MM.1S (cell line): ENCODE data around the gene SMIM38.
"Not testable (repeated sequence)": the region's sequence is repeated elsewhere in the genome, so short reads cannot be mapped to it uniquely, and the experiment has no call there.

Experiments
- DNase-seq: peaks from one replicate; pipeline ENCODE4 v3.0.0-alpha.2; 2015
- H2AFZ ChIP-seq: fragments of 300-600 bp; sonication (generic); 2 replicates; pipeline ENCODE4 v1.6.0; 2016; ENCODE audit warnings: antibody characterized with exemption, low read length
- H3F3A ChIP-seq: fragments of 300-600 bp; sonication (generic); 2 replicates; pipeline ENCODE4 v1.6.1; 2016; ENCODE audit warnings: mild to moderate bottlenecking, antibody characterized with exemption, low read length, moderate library complexity, mixed read lengths; ENCODE audit not compliant: insufficient read depth
- H3K27ac ChIP-seq: fragments of 300-600 bp; sonication (generic); 2 replicates; pipeline ENCODE4 v1.5.1; 2016; ENCODE audit warnings: mild to moderate bottlenecking, low read length
- H3K27me3 ChIP-seq: fragments of 300-600 bp; sonication (generic); replicated peaks from 2 replicates; pipeline ENCODE4 v1.6.0; 2016; ENCODE audit warnings: low read length; ENCODE audit not compliant: insufficient read depth
- H3K36me3 ChIP-seq: fragments of 300-600 bp; sonication (generic); replicated peaks from 2 replicates; pipeline ENCODE4 v1.6.1; 2016; ENCODE audit warnings: mild to moderate bottlenecking, low read length, mixed read lengths; ENCODE audit not compliant: insufficient read depth
- H3K4me1 ChIP-seq: fragments of 300-600 bp; sonication (generic); 2 replicates; pipeline ENCODE4 v1.6.1; 2016; ENCODE audit warnings: low read length, mixed read lengths
- H3K4me2 ChIP-seq: fragments of 300-600 bp; sonication (generic); 2 replicates; pipeline ENCODE4 v1.6.0; 2016; ENCODE audit warnings: low read depth, low read length
- H3K4me3 ChIP-seq: fragments of 300-600 bp; sonication (generic); 2 replicates; pipeline ENCODE4 v1.5.1; 2016; ENCODE audit warnings: low read length, mixed read lengths
- H3K79me2 ChIP-seq: fragments of 300-600 bp; sonication (generic); 2 replicates; pipeline ENCODE4 v1.6.1; 2016; ENCODE audit warnings: mixed run types, low read length, mixed read lengths
- H3K9ac ChIP-seq: fragments of 300-600 bp; sonication (generic); 2 replicates; pipeline ENCODE4 v1.6.1; 2016; ENCODE audit warnings: low read length, mixed read lengths
- H3K9me2 ChIP-seq: fragments of 300-600 bp; sonication (generic); replicated peaks from 2 replicates; pipeline ENCODE4 v1.6.1; 2016; ENCODE audit warnings: mild to moderate bottlenecking, low read length, mixed read lengths; ENCODE audit not compliant: insufficient read depth
- H3K9me3 ChIP-seq: fragments of 300-600 bp; sonication (generic); replicated peaks from 2 replicates; pipeline ENCODE4 v1.6.1; 2016; ENCODE audit warnings: mild to moderate bottlenecking, low read length, mixed read lengths; ENCODE audit not compliant: insufficient read depth
- H4K20me1 ChIP-seq: fragments of 300-600 bp; sonication (generic); 2 replicates; pipeline ENCODE4 v1.6.1; 2016; ENCODE audit warnings: mild to moderate bottlenecking, low read length, moderate library complexity, mixed read lengths; ENCODE audit not compliant: insufficient read depth
- EZH2 ChIP-seq: fragments of 300-600 bp; sonication (generic); optimal IDR thresholded peaks from 2 replicates; pipeline ENCODE3; 2017; ENCODE audit warnings: low read depth, mild to moderate bottlenecking, antibody characterized with exemption, low read length, mixed read lengths
- EZH2phosphoT487 ChIP-seq: fragments of 300-600 bp; sonication (generic); IDR thresholded peaks from 2 replicates; pipeline ENCODE4 v1.6.1; 2018; ENCODE audit warnings: antibody characterized with exemption, low read length
- TF ChIP-seq, protein P1 (sequence below): fragments of 300-600 bp; sonication (generic); IDR thresholded peaks from 2 replicates; pipeline ENCODE4 v1.5.1; 2016; ENCODE audit warnings: antibody characterized with exemption, low read length, mixed read lengths

Gene SMIM38

DNA sequence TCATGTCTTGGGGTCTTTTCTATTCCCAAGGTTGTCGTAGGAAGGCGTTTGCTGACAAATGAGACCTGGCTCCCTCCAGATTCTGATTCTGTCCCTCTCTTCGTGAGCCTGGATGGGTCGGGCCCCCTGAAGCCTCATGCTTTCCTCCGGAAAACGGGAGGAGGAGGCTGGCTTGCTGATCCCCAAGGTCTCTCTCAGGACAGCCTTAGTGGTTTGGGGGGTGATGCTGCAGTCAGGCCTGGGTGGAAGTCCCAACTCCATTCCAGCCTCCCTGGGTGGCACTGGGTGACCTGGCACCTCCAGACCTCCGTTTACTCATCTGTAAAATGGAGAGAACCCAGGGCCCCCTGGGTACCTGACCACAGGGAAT lies 23.4 kb upstream of the SMIM38 start:
- Histone ChIP-seq H3K9me2 (no peaks in the 10 kb centered on the region), H3F3A (no peaks in the 10 kb centered on the region), H3K4me2 (no peak overlapping the region), H3K4me1 (no peaks in the 10 kb centered on the region), H2AFZ (no peak overlapping the region), H3K27me3 (peaks cover 25% of the 10 kb centered on the region), H3K79me2 (no peaks in the 10 kb centered on the region), H3K27ac (no peak overlapping the region), H3K4me3 (no peak overlapping the region), H3K9ac (no peak overlapping the region), H3K9me3 (no peaks in the 10 kb centered on the region), H4K20me1 (no peaks in the 10 kb centered on the region), H3K36me3 (no peaks in the 10 kb centered on the region)
- TF ChIP-seq EZH2, result no peak
- no peak for TF ChIP-seq EZH2phosphoT487
- TF ChIP-seq, protein P1, sequence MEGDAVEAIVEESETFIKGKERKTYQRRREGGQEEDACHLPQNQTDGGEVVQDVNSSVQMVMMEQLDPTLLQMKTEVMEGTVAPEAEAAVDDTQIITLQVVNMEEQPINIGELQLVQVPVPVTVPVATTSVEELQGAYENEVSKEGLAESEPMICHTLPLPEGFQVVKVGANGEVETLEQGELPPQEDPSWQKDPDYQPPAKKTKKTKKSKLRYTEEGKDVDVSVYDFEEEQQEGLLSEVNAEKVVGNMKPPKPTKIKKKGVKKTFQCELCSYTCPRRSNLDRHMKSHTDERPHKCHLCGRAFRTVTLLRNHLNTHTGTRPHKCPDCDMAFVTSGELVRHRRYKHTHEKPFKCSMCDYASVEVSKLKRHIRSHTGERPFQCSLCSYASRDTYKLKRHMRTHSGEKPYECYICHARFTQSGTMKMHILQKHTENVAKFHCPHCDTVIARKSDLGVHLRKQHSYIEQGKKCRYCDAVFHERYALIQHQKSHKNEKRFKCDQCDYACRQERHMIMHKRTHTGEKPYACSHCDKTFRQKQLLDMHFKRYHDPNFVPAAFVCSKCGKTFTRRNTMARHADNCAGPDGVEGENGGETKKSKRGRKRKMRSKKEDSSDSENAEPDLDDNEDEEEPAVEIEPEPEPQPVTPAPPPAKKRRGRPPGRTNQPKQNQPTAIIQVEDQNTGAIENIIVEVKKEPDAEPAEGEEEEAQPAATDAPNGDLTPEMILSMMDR, result no peak
- no peak for DNase-seq

GRCh38 chr11:69133251-69133650 lies 22.5 kb upstream of the SMIM38 start:
- DNase-seq, result no peak
- Histone ChIP-seq H2AFZ (no peak overlapping the region), H4K20me1 (no peaks in the 10 kb centered on the region), H3K4me1 (no peaks in the 10 kb centered on the region), H3K9me3 (no peaks in the 10 kb centered on the region), H3K4me3 (no peak overlapping the region), H3K4me2 (no peak overlapping the region), H3K27ac (no peak overlapping the region), H3K36me3 (no peaks in the 10 kb centered on the region), H3K27me3 (peaks cover 25% of the 10 kb centered on the region), H3F3A (no peaks in the 10 kb centered on the region), H3K9ac (no peak overlapping the region), H3K79me2 (no peaks in the 10 kb centered on the region), H3K9me2 (no peaks in the 10 kb centered on the region)
- TF ChIP-seq, protein P1, result no peak
- TF ChIP-seq EZH2 (no peak), EZH2phosphoT487 (no peak)

- not testable (repeated sequence) for H3K4me1 ChIP-seq, DNase-seq, H3K27ac ChIP-seq, H3K36me3 ChIP-seq, H3K4me3 ChIP-seq, H3K9ac ChIP-seq, H4K20me1 ChIP-seq, H3K79me2 ChIP-seq, H2AFZ ChIP-seq, H3K4me2 ChIP-seq, H3K9me3 ChIP-seq, H3F3A ChIP-seq, H3K9me2 ChIP-seq
- peaks cover 20% of the 10 kb centered on the region for H3K27me3 ChIP-seq
These were observed 21.6 kb upstream of the SMIM38 start for GRCh38 chr11:69134182-69134581.

DNA sequence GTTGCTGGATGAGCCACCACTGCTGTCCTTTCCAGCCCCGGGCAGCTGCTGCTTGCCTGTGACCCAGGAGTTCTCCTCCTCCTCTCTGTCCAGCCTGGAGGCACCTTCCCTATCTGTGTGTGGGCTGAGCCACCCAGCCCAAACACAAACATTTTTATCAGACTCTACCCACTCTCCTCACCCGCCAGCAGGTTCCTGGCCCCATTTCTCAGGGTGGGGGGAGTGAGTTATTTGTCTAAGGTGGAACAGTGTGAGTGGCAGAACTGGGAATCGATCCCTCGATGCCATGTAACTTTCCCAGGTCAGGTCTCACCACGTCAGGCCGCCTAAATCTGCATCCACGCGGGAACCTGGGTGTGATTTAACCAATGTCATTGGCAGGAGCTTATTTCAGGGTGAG lies 20.8 kb upstream of the SMIM38 start:
- Histone ChIP-seq H4K20me1 (no peaks in the 10 kb centered on the region), H3K36me3 (no peaks in the 10 kb centered on the region), H2AFZ (no peak overlapping the region), H3K4me3 (no peak overlapping the region), H3F3A (no peaks in the 10 kb centered on the region), H3K27me3 (peaks cover 13% of the 10 kb centered on the region; the same call in 1 of the 2 replicates), H3K9me3 (no peaks in the 10 kb centered on the region), H3K4me2 (no peak overlapping the region), H3K9me2 (no peaks in the 10 kb centered on the region), H3K27ac (no peak overlapping the region), H3K4me1 (no peaks in the 10 kb centered on the region), H3K79me2 (no peaks in the 10 kb centered on the region), H3K9ac (no peak overlapping the region)
- DNase-seq, result no peak
- TF ChIP-seq, protein P1, result no peak
- TF ChIP-seq EZH2phosphoT487 (no peak), EZH2 (no peak)
